HepG2 (cell line): Measurements from ENCODE around the gene CRAMP1. TPM values are rescaled to one million over a fixed set of nuclear protein-coding genes. Genes with fewer than 3 reads are reported as not detected.

ENCODE experiments used
- ATAC-seq: fragments of 200-7000 bp; cut with Tn5 transposase; 3 replicates; pipeline ENCODE4 v1.9.1; 2020; ENCODE audit warnings: mild to moderate bottlenecking, moderate library complexity
- BruUV-seq: library from RNA; stranded (reverse); fragments of 400-500 nt; replicated peaks from 2 replicates; lab custom pipeline; 2021; lab: Mats Ljungman, UMichigan
- CTCF ChIA-PET: fragments of 300-600 bp; formaldehyde crosslinking; extraction: SDS; loops from one replicate; lab custom pipeline; 2021; ENCODE audit warnings: low total read pairs, inconsistent platforms, low intra/inter-chr PET ratio; lab: Yijun Ruan, JAX
- POLR2A ChIA-PET: fragments of 350-600 bp; sonication (Branson Sonifier 250); formaldehyde crosslinking; loops from one replicate; lab custom pipeline; 2020; ENCODE audit warnings: antibody characterized with exemption, inconsistent platforms; lab: Yijun Ruan, JAX
- DNase-seq: peaks from one replicate; pipeline ENCODE4 v3.0.0-alpha.2; 2015; ENCODE audit warnings: low spot score
- FAIRE-seq: peaks from 3 replicates; lab custom pipeline; 2011; peaks lifted over from hg19 to GRCh38; lab: Jason Lieb, UNC
- H2AFZ ChIP-seq: one replicate; pipeline ENCODE4 v1.6.1; 2011; ENCODE audit warnings: low read length, inconsistent platforms
- H3K27ac ChIP-seq: fragments of 300-600 bp; 3 replicates; pipeline ENCODE4 v1.8.0; 2011; ENCODE audit warnings: mixed run types, mild to moderate bottlenecking, mixed read lengths, low read length, inconsistent platforms; ENCODE audit not compliant: insufficient read depth; ENCODE audit errors: extremely low read length
- H3K27me3 ChIP-seq, 2 experiments: fragments of 200-600 bp in 1 of 2; 2 replicates in 1 of 2; 3 replicates in 1 of 2; pipeline versions ENCODE4 v1.6.0 to v1.8.0; 2011; ENCODE audit warnings: low read length in 2 of 2, mild to moderate bottlenecking in 2 of 2, moderate library complexity in 2 of 2, inconsistent platforms in 1 of 2; ENCODE audit not compliant: insufficient read depth in 2 of 2, control insufficient read depth in 1 of 2
- H3K36me3 ChIP-seq, 2 experiments: fragments of 200-600 bp in 1 of 2; replicated peaks in 1 of 2; 2 replicates in 1 of 2; 3 replicates in 1 of 2; pipeline versions ENCODE4 v1.5.1 to v1.8.0; 2011; ENCODE audit warnings: low read length in 2 of 2, inconsistent platforms in 1 of 2; ENCODE audit not compliant: insufficient read depth in 2 of 2, control insufficient read depth in 1 of 2
- H3K4me1 ChIP-seq: 2 replicates; pipeline ENCODE4 v1.5.1; 2012; ENCODE audit warnings: low read length, inconsistent platforms; ENCODE audit not compliant: insufficient read depth
- H3K4me2 ChIP-seq: 2 replicates; pipeline ENCODE4 v1.6.0; 2011; ENCODE audit warnings: low read depth, low read length, inconsistent platforms
- H3K4me3 ChIP-seq, 3 experiments: fragments of 200-600 bp in 1 of 3; sonication (generic), shearing (Covaris generic) in 1 of 3; replicated peaks in 1 of 3; 2 replicates each; pipeline ENCODE4 v1.5.1; 2011 to 2016; ENCODE audit warnings: low read length in 3 of 3, inconsistent platforms in 2 of 3, low read depth in 2 of 3, mild to moderate bottlenecking in 2 of 3, control low read depth in 1 of 3, mixed read lengths in 1 of 3; ENCODE audit not compliant: insufficient read depth in 1 of 3
- H3K79me2 ChIP-seq: one replicate; pipeline ENCODE4 v1.6.1; 2011; ENCODE audit warnings: low read length, inconsistent platforms; ENCODE audit not compliant: insufficient read depth
- H3K9ac ChIP-seq: 2 replicates; pipeline ENCODE4 v1.6.0; 2011; ENCODE audit warnings: mild to moderate bottlenecking, low read depth, low read length, inconsistent platforms; ENCODE audit not compliant: insufficient read depth
- H3K9me3 ChIP-seq: 2 replicates; pipeline ENCODE4 v1.5.1; 2012; ENCODE audit warnings: mild to moderate bottlenecking, low read length
- H4K20me1 ChIP-seq: 2 replicates; pipeline ENCODE4 v1.6.0; 2011; ENCODE audit warnings: inconsistent platforms, mild to moderate bottlenecking, low read length, moderate library complexity; ENCODE audit not compliant: insufficient read depth
- AGO2 ChIP-seq: fragments of 200-400 bp; formaldehyde crosslinking; optimal IDR thresholded peaks from 2 replicates; pipeline ENCODE3; 2017; ENCODE audit warnings: mild to moderate bottlenecking, low read depth, low read length, moderate library complexity
- CCAR2 ChIP-seq: fragments of 200-400 bp; formaldehyde crosslinking; optimal IDR thresholded peaks from 2 replicates; pipeline ENCODE3; 2018; ENCODE audit warnings: low read depth, mild to moderate bottlenecking, low read length, moderate library complexity
- DPF2 ChIP-seq: sonication (generic); formaldehyde crosslinking; IDR thresholded peaks from 2 replicates; pipeline ENCODE4 v1.4.0; 2020; ENCODE audit warnings: mild to moderate bottlenecking, low read depth, missing genetic modification reagents, borderline replicate concordance
- HMG20B ChIP-seq: conservative IDR thresholded peaks from 2 replicates; pipeline ENCODE4 v1.6.1; 2016; ENCODE audit warnings: missing genetic modification reagents, missing compliant biosample characterization
- HNRNPL ChIP-seq: fragments of 200-400 bp; formaldehyde crosslinking; IDR thresholded peaks from 2 replicates; pipeline ENCODE4 v1.6.1; 2017; ENCODE audit warnings: mild to moderate bottlenecking, low read depth, low read length
- HOXA3 ChIP-seq: sonication (generic); formaldehyde crosslinking; IDR thresholded peaks from 2 replicates; pipeline ENCODE4 v1.5.0; 2020; ENCODE audit warnings: missing genetic modification reagents
- IRX3 ChIP-seq: sonication (generic); formaldehyde crosslinking; IDR thresholded peaks from 2 replicates; pipeline ENCODE4 v1.8.1; 2023; ENCODE audit warnings: mild to moderate bottlenecking, low read depth, missing genetic modification reagents, borderline replicate concordance
- JDP2 ChIP-seq: sonication (generic); formaldehyde crosslinking; IDR thresholded peaks from 2 replicates; pipeline ENCODE4 v1.8.1; 2022; ENCODE audit warnings: missing genetic modification reagents, borderline replicate concordance
- KAT8 ChIP-seq: IDR thresholded peaks from 2 replicates; pipeline ENCODE4 v1.6.1; 2016; ENCODE audit warnings: missing genetic modification reagents, missing compliant biosample characterization
- KDM1A ChIP-seq: IDR thresholded peaks from 2 replicates; pipeline ENCODE4 v1.6.1; 2016; ENCODE audit warnings: missing compliant biosample characterization
- PHF20 ChIP-seq: sonication (generic); formaldehyde crosslinking; IDR thresholded peaks from 2 replicates; pipeline ENCODE4 v1.5.0; 2020; ENCODE audit warnings: mild to moderate bottlenecking, missing genetic modification reagents
- POLR2AphosphoS5 ChIP-seq: IDR thresholded peaks from 2 replicates; pipeline ENCODE4 v1.6.1; 2012; ENCODE audit warnings: low read depth, low read length
- RBFOX2 ChIP-seq: fragments of 200-400 bp; formaldehyde crosslinking; IDR thresholded peaks from 2 replicates; pipeline ENCODE4 v1.6.1; 2017; ENCODE audit warnings: low read depth, mild to moderate bottlenecking, low read length
- RBM22 ChIP-seq: fragments of 200-400 bp; formaldehyde crosslinking; optimal IDR thresholded peaks from 2 replicates; pipeline ENCODE3; 2017; ENCODE audit warnings: mild to moderate bottlenecking, low read length, moderate library complexity
- SIN3A ChIP-seq: IDR thresholded peaks from 2 replicates; pipeline ENCODE4 v1.6.1; 2011; ENCODE audit warnings: low read depth, mild to moderate bottlenecking, control low read depth, low read length, borderline replicate concordance
- SIX1 ChIP-seq: sonication (generic); formaldehyde crosslinking; IDR thresholded peaks from 2 replicates; pipeline ENCODE4 v1.4.0; 2020; ENCODE audit warnings: missing genetic modification reagents, borderline replicate concordance
- SSRP1 ChIP-seq: IDR thresholded peaks from 2 replicates; pipeline ENCODE4 v1.6.1; 2016; ENCODE audit warnings: control low read depth
- THAP8 ChIP-seq: sonication (generic); formaldehyde crosslinking; IDR thresholded peaks from 2 replicates; pipeline ENCODE4 v1.5.1; 2020; ENCODE audit warnings: missing genetic modification reagents, mild to moderate bottlenecking, borderline replicate concordance
- ZBTB46 ChIP-seq: sonication (generic); formaldehyde crosslinking; IDR thresholded peaks from 2 replicates; pipeline ENCODE4 v1.4.0; 2020; ENCODE audit warnings: mild to moderate bottlenecking, missing genetic modification reagents, borderline replicate concordance
- ZFP41 ChIP-seq: sonication (generic); formaldehyde crosslinking; IDR thresholded peaks from 2 replicates; pipeline ENCODE4 v1.4.0; 2020; ENCODE audit warnings: mild to moderate bottlenecking, missing genetic modification reagents, borderline replicate concordance
- ZNF275 ChIP-seq: sonication (generic); formaldehyde crosslinking; IDR thresholded peaks from 2 replicates; pipeline ENCODE4 v1.8.0; 2022; ENCODE audit warnings: missing genetic modification reagents, mild to moderate bottlenecking, inconsistent platforms, borderline replicate concordance
- ZNF44 ChIP-seq: sonication (generic); formaldehyde crosslinking; IDR thresholded peaks from 2 replicates; pipeline ENCODE4 v1.5.1; 2020; ENCODE audit warnings: mild to moderate bottlenecking, missing genetic modification reagents
- ZNF557 ChIP-seq: sonication (generic); formaldehyde crosslinking; IDR thresholded peaks from 2 replicates; pipeline ENCODE4 v1.4.0; 2020; ENCODE audit warnings: missing genetic modification reagents
- ZNF598 ChIP-seq: sonication (generic); formaldehyde crosslinking; IDR thresholded peaks from 2 replicates; pipeline ENCODE4 v1.5.1; 2020; ENCODE audit warnings: mild to moderate bottlenecking, missing genetic modification reagents, borderline replicate concordance
- in situ Hi-C: cut with HindIII; loops from 2 replicates; pipeline ENCODE4 v1.10.0; 2017; ENCODE audit warnings: low pct_unique_long_range_greater_than_20kb; ENCODE audit not compliant: extremely low pct_ligation_motif_present
- intact Hi-C: fragments of 100-400 bp; cut with micrococcal nuclease; formaldehyde crosslinking; loops from one replicate; pipeline ENCODE4 v1.10.0; 2022; ENCODE audit not compliant: unreplicated experiment
- polyA plus RNA-seq, 8 experiments: library from polyadenylated mRNA; depleted of rRNA in 3 of 8; stranded (reverse) in 7 of 8; unstranded in 1 of 8; fragments of >200 nt; fragmentation: Illumina TruSeq in 4 of 8; extraction: Trizol in 4 of 8; gene quantifications; 2 replicates each; pipeline versions ENCODE4 v1.2.1 to v1.2.3, GENCODE V29; 2011 to 2016; ENCODE audit warnings: low read depth in 4 of 8, missing spikeins in 1 of 8, mixed read lengths in 1 of 8; ENCODE audit not compliant: insufficient read depth in 1 of 8
- total RNA-seq, 5 experiments: library from RNA; depleted of rRNA; stranded (reverse); fragments of >200 nt; fragmentation: Illumina TruSeq; extraction: Trizol; gene quantifications; 2 replicates each; pipeline ENCODE4 v1.2.3, GENCODE V29; 2016; ENCODE audit warnings: low read depth in 1 of 5

CRAMP1 gene
- total and polyA plus RNA-seq, 2 of the 13 experiments (the other 11 are each of a cell fraction or from before 2014, with no cell fraction given) = 6.8 to 9.7 TPM

- no peak for TF ChIP-seq ZNF557 (CRISPR knock-in tag)
- no peak for TF ChIP-seq ZNF275 (CRISPR knock-in tag)
- TF ChIP-seq SIX1 (CRISPR knock-in tag) = no peak
- no peak for TF ChIP-seq SIN3A
- no peak for TF ChIP-seq ZNF598 (CRISPR knock-in tag)
- TF ChIP-seq JDP2 (CRISPR knock-in tag) = no peak
- no peak for TF ChIP-seq HOXA3 (CRISPR knock-in tag)
- TF ChIP-seq KDM1A = no peak
- TF ChIP-seq HMG20B = no peak
- TF ChIP-seq RBM22 = no peak
- TF ChIP-seq KAT8 (CRISPR knock-in tag) = no peak
- no peak for TF ChIP-seq DPF2 (CRISPR knock-in tag)
- TF ChIP-seq ZFP41 (CRISPR knock-in tag) = no peak
- no peak for TF ChIP-seq SSRP1 (CRISPR knock-in tag)
Observed at GRCh38 chr16:1573301-1573700, 38.9 kb upstream of the CRAMP1 start (continued).

GRCh38 chr16:1575578-1575977, 36.6 kb upstream of the CRAMP1 start:
- Histone ChIP-seq H3K79me2 (no peaks in the 10 kb centered on the region), H3K4me2 (no peak overlapping the region), H3K27me3 (no peaks in the 10 kb centered on the region), H4K20me1 (no peaks in the 10 kb centered on the region), H3K27ac (no peak overlapping the region), H3K9ac (no peak overlapping the region), H3K4me1 (peaks cover 2% of the 10 kb centered on the region), H2AFZ (no peak overlapping the region), H3K9me3 (no peaks in the 10 kb centered on the region), H3K36me3 (peaks cover 2 to 14% of the 10 kb centered on the region in 2 experiments; a peak in 3 of 5 replicates), H3K4me3 (no peak overlapping the region)
- ATAC-seq (no peak; the same call in 2 of the 3 replicates), DNase-seq (peak; percentile 9), FAIRE-seq (no peak)
- in situ Hi-C loops (no loop called here), intact Hi-C loops (no loop called here)
- BruUV-seq = no TSS peak
- CTCF ChIA-PET = no interaction called here
- POLR2A ChIA-PET = interaction anchor here (0.7 kb wide), 1 partner anchor 456 kb away, joined by 3 read pairs; no protein-coding TSS in a partner anchor
- TF ChIP-seq RBFOX2 = no peak
- TF ChIP-seq POLR2AphosphoS5 = no peak
- TF ChIP-seq PHF20 = peak; percentile 63; the same call in 1 of the 2 replicates
- TF ChIP-seq CCAR2 = no peak
- no peak for TF ChIP-seq HNRNPL
- TF ChIP-seq ZNF44 (CRISPR knock-in tag) = no peak
- TF ChIP-seq AGO2 = no peak
- TF ChIP-seq ZBTB46 (CRISPR knock-in tag) = no peak
- TF ChIP-seq IRX3 (CRISPR knock-in tag) = no peak
- TF ChIP-seq KAT8 (CRISPR knock-in tag) = 0 out of 2 replicates have a peak, but pooled peaks have one; percentile 19
- no peak for TF ChIP-seq THAP8
